ENCODE results near the gene NOC3L.
"Not testable (repeated sequence)": the region's sequence is repeated elsewhere in the genome, so short reads cannot be mapped to it uniquely, and the experiment has no call there.

NOC3L gene

GRCh38 chr10:94397549-94398370 is 35.0 kb upstream of the NOC3L start:
- H3K4me3 ChIP-seq (ENCODE audit: low read length) = no peak overlapping the region
- no peaks in the 10 kb centered on the region for H3K4me1 ChIP-seq (ENCODE audit: insufficient read depth, low read length)
- no peaks in the 10 kb centered on the region for H3K9me3 ChIP-seq (ENCODE audit: insufficient read depth, low read depth, low read length)
- no peaks in the 10 kb centered on the region for H3K36me3 ChIP-seq (ENCODE audit: insufficient read depth, low read depth, low read length)
- H3K9ac ChIP-seq (ENCODE audit: low read depth, low read length) = no peak overlapping the region
- H3K27ac ChIP-seq (ENCODE audit: low read length) = no peak overlapping the region
- peaks cover 3% of the 10 kb centered on the region; the same call in 1 of the 2 replicates for H3K27me3 ChIP-seq (ENCODE audit: insufficient read depth, low read length)

DNA sequence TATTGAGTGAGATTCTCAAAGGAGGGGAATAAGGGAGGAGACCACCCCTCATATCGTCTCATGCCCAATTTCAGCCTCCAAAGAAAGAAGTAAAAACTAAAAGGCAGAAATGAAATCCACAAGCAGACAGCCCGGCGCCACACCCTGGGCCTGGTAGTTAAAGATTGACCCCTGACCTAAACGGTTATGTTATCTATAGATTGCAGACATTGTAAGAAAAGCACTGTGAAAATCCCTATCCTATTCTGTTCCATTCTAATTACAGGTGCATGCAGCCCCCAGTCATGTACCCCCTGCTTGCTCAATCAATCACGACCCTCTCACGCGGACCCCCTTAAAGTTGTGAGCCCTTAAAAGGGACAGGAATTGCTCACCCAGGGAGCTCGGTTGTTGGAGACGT is 29.4 kb upstream of the NOC3L start:
- not testable (repeated sequence) for H3K9me3 ChIP-seq (ENCODE audit: insufficient read depth, low read depth, low read length); H3K36me3 ChIP-seq (ENCODE audit: insufficient read depth, low read depth, low read length); H3K27ac ChIP-seq (ENCODE audit: low read length); H3K4me3 ChIP-seq (ENCODE audit: low read length); H3K4me1 ChIP-seq (ENCODE audit: insufficient read depth, low read length); H3K9ac ChIP-seq (ENCODE audit: low read depth, low read length); H3K27me3 ChIP-seq (ENCODE audit: insufficient read depth, low read length)

DNA sequence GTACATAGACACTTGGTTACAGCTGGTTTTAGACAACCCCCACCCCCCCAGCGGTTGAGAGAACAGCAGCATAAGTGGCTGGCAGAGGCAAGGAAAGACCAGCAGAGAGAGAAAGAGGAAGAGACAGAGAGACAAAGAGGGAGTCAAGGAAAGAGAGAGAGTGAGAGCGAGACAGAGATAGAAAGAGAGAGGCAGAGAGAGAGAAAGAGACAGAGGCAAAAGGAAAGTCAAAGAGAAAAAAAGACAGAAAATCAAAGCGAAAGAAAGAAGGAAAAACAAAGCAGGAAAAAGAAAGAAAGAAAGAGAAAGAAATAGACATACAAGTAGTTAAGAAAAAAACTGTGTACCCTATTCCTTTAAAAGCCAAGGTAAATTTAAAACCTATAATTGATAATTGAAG is 23.0 kb upstream of the NOC3L start:
- not testable (repeated sequence) for H3K36me3 ChIP-seq (ENCODE audit: insufficient read depth, low read depth, low read length); H3K9me3 ChIP-seq (ENCODE audit: insufficient read depth, low read depth, low read length); H3K27ac ChIP-seq (ENCODE audit: low read length); H3K4me1 ChIP-seq (ENCODE audit: insufficient read depth, low read length); H3K9ac ChIP-seq (ENCODE audit: low read depth, low read length); H3K27me3 ChIP-seq (ENCODE audit: insufficient read depth, low read length); H3K4me3 ChIP-seq (ENCODE audit: low read length)

DNA sequence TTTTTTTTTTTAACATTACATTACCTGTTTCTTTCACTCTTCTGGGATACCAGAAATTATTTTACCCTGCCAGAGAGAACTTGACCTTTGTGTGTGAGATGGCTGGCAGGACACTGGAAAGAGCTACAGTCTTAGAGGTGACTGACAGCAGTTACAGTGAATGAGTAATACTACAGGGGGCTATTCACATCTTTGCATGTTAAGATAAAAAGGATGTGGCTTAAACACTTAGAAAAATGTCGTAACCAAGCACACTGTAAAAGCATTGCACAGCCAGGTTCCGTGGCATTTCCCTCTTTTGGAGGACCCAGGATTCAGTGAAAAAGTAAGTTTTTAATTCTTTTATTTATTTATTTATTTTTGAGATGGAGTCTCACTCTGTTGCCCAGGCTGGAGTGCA is 20.8 kb upstream of the NOC3L start:
- no peak overlapping the region for H3K4me3 ChIP-seq (ENCODE audit: low read length)
- no peaks in the 10 kb centered on the region for H3K27me3 ChIP-seq (ENCODE audit: insufficient read depth, low read length)
- H3K36me3 ChIP-seq (ENCODE audit: insufficient read depth, low read depth, low read length) = no peaks in the 10 kb centered on the region
- H3K4me1 ChIP-seq (ENCODE audit: insufficient read depth, low read length) = no peaks in the 10 kb centered on the region
- H3K9me3 ChIP-seq (ENCODE audit: insufficient read depth, low read depth, low read length) = no peaks in the 10 kb centered on the region
- no peak overlapping the region for H3K27ac ChIP-seq (ENCODE audit: low read length)
- no peak overlapping the region for H3K9ac ChIP-seq (ENCODE audit: low read depth, low read length)

DNA sequence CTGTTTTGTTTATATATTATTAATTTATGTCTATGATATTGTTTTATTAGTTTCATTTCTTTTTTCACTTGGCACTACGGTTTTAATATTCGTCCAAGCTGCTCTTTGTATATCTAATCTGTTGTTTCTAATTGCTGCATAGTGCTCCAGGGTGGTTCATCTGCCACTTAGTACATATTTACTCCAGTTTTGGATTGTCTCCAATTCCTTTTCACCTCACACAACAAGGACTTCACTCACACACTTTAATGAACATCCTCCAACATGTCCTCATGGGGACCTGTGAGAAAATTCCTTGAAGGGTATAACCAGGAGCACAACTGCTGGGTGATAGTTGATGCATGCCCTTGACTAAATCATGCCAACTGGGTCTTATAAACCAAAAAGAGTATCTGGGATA is 14.1 kb upstream of the NOC3L start:
- Histone ChIP-seq H3K27me3 (ENCODE audit: insufficient read depth, low read length) (no peaks in the 10 kb centered on the region), H3K27ac (ENCODE audit: low read length) (no peak overlapping the region), H3K4me3 (ENCODE audit: low read length) (no peak overlapping the region)

GRCh38 chr10:94375374-94375773 is 12.6 kb upstream of the NOC3L start:
- Histone ChIP-seq H3K27ac (ENCODE audit: low read length) (no peak overlapping the region), H3K36me3 (ENCODE audit: insufficient read depth, low read depth, low read length) (no peaks in the 10 kb centered on the region), H3K9ac (ENCODE audit: low read depth, low read length) (no peak overlapping the region), H3K4me1 (ENCODE audit: insufficient read depth, low read length) (no peaks in the 10 kb centered on the region), H3K9me3 (ENCODE audit: insufficient read depth, low read depth, low read length) (no peaks in the 10 kb centered on the region), H3K27me3 (ENCODE audit: insufficient read depth, low read length) (no peaks in the 10 kb centered on the region), H3K4me3 (ENCODE audit: low read length) (no peak overlapping the region)

More for the DNA sequence above, 14.1 kb upstream of the NOC3L start:
- Histone ChIP-seq H3K9ac (ENCODE audit: low read depth, low read length) (no peak overlapping the region), H3K36me3 (ENCODE audit: insufficient read depth, low read depth, low read length) (no peaks in the 10 kb centered on the region), H3K4me1 (ENCODE audit: insufficient read depth, low read length) (no peaks in the 10 kb centered on the region), H3K9me3 (ENCODE audit: insufficient read depth, low read depth, low read length) (no peaks in the 10 kb centered on the region)

- no peaks in the 10 kb centered on the region for H3K4me1 ChIP-seq (ENCODE audit: insufficient read depth, low read length)
- no peak overlapping the region for H3K27ac ChIP-seq (ENCODE audit: low read length)
- peaks cover 9% of the 10 kb centered on the region for H3K27me3 ChIP-seq (ENCODE audit: insufficient read depth, low read length)
- H3K4me3 ChIP-seq (ENCODE audit: low read length) = no peak overlapping the region
- H3K9me3 ChIP-seq (ENCODE audit: insufficient read depth, low read depth, low read length) = no peaks in the 10 kb centered on the region
- H3K36me3 ChIP-seq (ENCODE audit: insufficient read depth, low read depth, low read length) = no peaks in the 10 kb centered on the region
- no peak overlapping the region for H3K9ac ChIP-seq (ENCODE audit: low read depth, low read length)
Measured at GRCh38 chr10:94370501-94370900, 7.8 kb upstream of the NOC3L start.

GRCh38 chr10:94366382-94366781 is 3.6 kb upstream of the NOC3L start:
- H3K27ac ChIP-seq (ENCODE audit: low read length) = no peak overlapping the region

DNA sequence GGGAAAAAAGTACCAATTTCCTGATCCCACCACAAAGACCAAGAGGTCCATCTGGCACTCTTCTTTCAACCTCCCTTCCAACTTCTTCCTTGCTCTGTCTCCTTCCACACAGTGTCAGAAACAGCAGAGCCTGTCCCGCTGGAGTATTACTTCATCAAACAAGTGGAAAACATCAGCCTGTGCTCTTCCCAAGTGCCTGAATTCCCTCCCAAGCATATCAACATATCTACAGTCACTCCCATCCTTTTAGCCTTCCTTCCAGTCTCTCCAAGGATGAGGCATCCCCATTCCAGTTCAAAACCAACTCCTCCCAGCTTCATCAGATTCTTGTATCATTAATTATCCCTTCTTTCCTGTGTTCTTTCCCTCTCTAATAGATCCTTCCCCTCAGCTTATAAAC is 1.7 kb upstream of the NOC3L start:
- peaks cover 9% of the 10 kb centered on the region; the same call in 1 of the 2 replicates for H3K4me1 ChIP-seq (ENCODE audit: insufficient read depth, low read length)
- H3K4me3 ChIP-seq (ENCODE audit: low read length) = no peak overlapping the region
- peaks cover 12% of the 10 kb centered on the region; the same call in 1 of the 2 replicates for H3K36me3 ChIP-seq (ENCODE audit: insufficient read depth, low read depth, low read length)
- peaks cover 35% of the 10 kb centered on the region for H3K27me3 ChIP-seq (ENCODE audit: insufficient read depth, low read length)
- no peaks in the 10 kb centered on the region for H3K9me3 ChIP-seq (ENCODE audit: insufficient read depth, low read depth, low read length)
- H3K27ac ChIP-seq (ENCODE audit: low read length) = no peak overlapping the region
- no peak overlapping the region for H3K9ac ChIP-seq (ENCODE audit: low read depth, low read length)

More at GRCh38 chr10:94366382-94366781, 3.6 kb upstream of the NOC3L start:
- H3K9ac ChIP-seq (ENCODE audit: low read depth, low read length) = no peak overlapping the region
- H3K4me1 ChIP-seq (ENCODE audit: insufficient read depth, low read length) = peaks cover 6% of the 10 kb centered on the region; the same call in 1 of the 2 replicates
- H3K4me3 ChIP-seq (ENCODE audit: low read length) = no peak overlapping the region
- H3K27me3 ChIP-seq (ENCODE audit: insufficient read depth, low read length) = peaks cover 35% of the 10 kb centered on the region
- H3K36me3 ChIP-seq (ENCODE audit: insufficient read depth, low read depth, low read length) = peaks cover 1% of the 10 kb centered on the region; the same call in 1 of the 2 replicates
- H3K9me3 ChIP-seq (ENCODE audit: insufficient read depth, low read depth, low read length) = no peaks in the 10 kb centered on the region

DNA sequence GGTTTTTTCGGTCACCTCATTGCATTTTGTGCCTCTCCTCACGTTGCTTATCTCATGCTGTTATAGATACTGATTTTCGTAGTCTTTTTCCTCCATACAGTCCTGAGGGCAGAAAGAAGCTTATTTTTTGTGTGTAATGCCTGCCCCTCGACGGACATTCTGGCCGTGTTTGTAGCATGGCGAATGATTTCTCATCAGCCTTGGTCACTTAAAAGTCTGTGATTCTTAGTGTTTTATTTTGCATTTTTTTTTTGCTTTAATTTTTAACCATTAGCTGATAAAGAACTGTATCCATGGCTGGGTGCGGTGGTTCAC is 469 bp upstream of the NOC3L start:
- H3K9ac ChIP-seq (ENCODE audit: low read depth, low read length) = no peak overlapping the region

DNA sequence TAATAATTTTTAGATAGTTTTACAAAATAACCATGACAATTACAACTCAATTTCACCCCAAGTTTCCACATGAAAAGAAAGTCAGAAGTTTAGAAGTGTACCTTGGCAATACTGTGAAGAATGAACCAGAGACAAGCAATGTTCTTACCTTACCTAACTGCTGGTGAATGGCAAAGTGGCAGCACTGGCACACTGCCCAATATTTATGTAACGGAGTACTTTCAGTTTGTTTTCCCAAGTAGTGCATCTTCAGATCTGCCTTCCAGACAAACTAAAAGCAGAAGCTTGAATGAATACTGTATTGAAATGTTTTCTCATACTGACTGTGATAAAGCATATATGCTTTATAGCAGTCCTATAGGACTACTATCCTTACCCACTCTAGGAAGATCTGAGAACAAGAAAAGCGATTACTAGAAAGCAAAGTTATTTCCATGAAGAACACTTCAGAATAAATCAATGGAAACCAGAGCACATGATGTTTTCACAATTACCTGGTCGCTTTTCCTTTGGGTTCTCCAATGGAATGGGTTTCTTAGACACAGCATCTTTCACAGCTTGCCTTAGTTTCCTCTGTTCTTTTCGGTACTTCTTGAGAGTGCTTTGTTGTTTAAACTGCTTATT is 1.5 kb downstream of the NOC3L start:
- H3K9me3 ChIP-seq (ENCODE audit: insufficient read depth, low read depth, low read length) = no peaks in the 10 kb centered on the region
- H3K4me3 ChIP-seq (ENCODE audit: low read length) = peak overlapping the region; percentile 93
- no peak overlapping the region for H3K27ac ChIP-seq (ENCODE audit: low read length)
- H3K27me3 ChIP-seq (ENCODE audit: insufficient read depth, low read length) = peaks cover 34% of the 10 kb centered on the region
- H3K4me1 ChIP-seq (ENCODE audit: insufficient read depth, low read length) = peaks cover 9% of the 10 kb centered on the region; the same call in 1 of the 2 replicates
- H3K36me3 ChIP-seq (ENCODE audit: insufficient read depth, low read depth, low read length) = peaks cover 43% of the 10 kb centered on the region
- H3K9ac ChIP-seq (ENCODE audit: low read depth, low read length) = peak overlapping the region; percentile 87; the same call in 1 of the 2 replicates

More for the DNA sequence above, 469 bp upstream of the NOC3L start:
- H3K27me3 ChIP-seq (ENCODE audit: insufficient read depth, low read length) = peaks cover 35% of the 10 kb centered on the region
- peaks cover 24% of the 10 kb centered on the region for H3K36me3 ChIP-seq (ENCODE audit: insufficient read depth, low read depth, low read length)
- peaks cover 9% of the 10 kb centered on the region; the same call in 1 of the 2 replicates for H3K4me1 ChIP-seq (ENCODE audit: insufficient read depth, low read length)
- H3K9me3 ChIP-seq (ENCODE audit: insufficient read depth, low read depth, low read length) = no peaks in the 10 kb centered on the region
- H3K4me3 ChIP-seq (ENCODE audit: low read length) = peak overlapping the region; percentile 93; the same call in 1 of the 2 replicates
- H3K27ac ChIP-seq (ENCODE audit: low read length) = no peak overlapping the region

- Histone ChIP-seq H3K9ac (ENCODE audit: low read depth, low read length) (no peak overlapping the region), H3K4me3 (ENCODE audit: low read length) (no peak overlapping the region), H3K27ac (ENCODE audit: low read length) (no peak overlapping the region)
Measured at GRCh38 chr10:94358480-94358879, 4.3 kb downstream of the NOC3L start.

More at GRCh38 chr10:94358480-94358879, 4.3 kb downstream of the NOC3L start:
- Histone ChIP-seq H3K9me3 (ENCODE audit: insufficient read depth, low read depth, low read length) (no peaks in the 10 kb centered on the region), H3K36me3 (ENCODE audit: insufficient read depth, low read depth, low read length) (peaks cover 70% of the 10 kb centered on the region), H3K4me1 (ENCODE audit: insufficient read depth, low read length) (peaks cover 9% of the 10 kb centered on the region; the same call in 1 of the 2 replicates), H3K27me3 (ENCODE audit: insufficient read depth, low read length) (peaks cover 6% of the 10 kb centered on the region)
